Measurements from ENCODE around the gene KPNA1. TPM values are rescaled to one million over a fixed set of nuclear protein-coding genes. Genes with fewer than 3 reads are reported as not detected.
A peak's percentile ranks its signal among the peaks of the same experiment; 100 is the strongest.

KPNA1 gene
- total RNA-seq, 1 donor from 2014 or later = 72.9 TPM

- no peak for DNase-seq
- peak overlapping the region; percentile 87 for H3K27ac Mint-ChIP-seq
- H3K36me3 Mint-ChIP-seq (ENCODE audit: low read depth) = peaks cover 71% of the 10 kb centered on the region
- peaks cover 46% of the 10 kb centered on the region for H3K4me1 Mint-ChIP-seq
- H3K27me3 Mint-ChIP-seq = no peaks in the 10 kb centered on the region
- POLR2A ChIA-PET = interaction anchor here (0.6 to 1.0 kb wide), 2 partner anchors 26 to 750 kb away, joined by 3 read pairs; partner anchors contain the start of gene FAM162A
- no peak for ATAC-seq (ENCODE audit: low read depth)
- CTCF ChIA-PET = interaction anchor here (2.9 kb wide), 1 partner anchor 26 kb away, joined by 8 read pairs; the partner anchor contains the start of gene FAM162A
- H3K4me3 Mint-ChIP-seq = no peak overlapping the region
- intact Hi-C loops (cut with micrococcal nuclease) = loop anchor here (10.0 kb wide), 2 partner anchors 665 to 1175 kb away; partner anchors contain the start of genes GOLGB1 and HACD2
- no peaks in the 10 kb centered on the region for H3K9me3 Mint-ChIP-seq
- no peak for TF ChIP-seq CTCF (IDR thresholded peaks at IDR 0.05)
Observed at GRCh38 chr3:122410111-122410510, 104.6 kb downstream of the KPNA1 start.

- ATAC-seq (ENCODE audit: low read depth) = peak; percentile 58
- ChIA-PET POLR2A (interaction anchor here (0.6 to 1.2 kb wide), 3 partner anchors 11 to 750 kb away, joined by 3 to 4 read pairs (median 3); partner anchors contain the start of gene FAM162A), CTCF (interaction anchor here (2.2 to 2.9 kb wide), 2 partner anchors 17 to 25 kb away, joined by 8 to 11 read pairs; partner anchors contain the start of gene FAM162A)
- intact Hi-C loops (cut with micrococcal nuclease) = no loop called here
- no peaks in the 10 kb centered on the region for H3K9me3 Mint-ChIP-seq
- DNase-seq = no peak
- no peak for TF ChIP-seq CTCF (IDR thresholded peaks at IDR 0.05)
- H3K4me3 Mint-ChIP-seq = peak overlapping the region; percentile 68
- H3K4me1 Mint-ChIP-seq = peaks cover 39% of the 10 kb centered on the region
- peak overlapping the region; percentile 87 for H3K27ac Mint-ChIP-seq
- peaks cover 74% of the 10 kb centered on the region for H3K36me3 Mint-ChIP-seq (ENCODE audit: low read depth)
- H3K27me3 Mint-ChIP-seq = no peaks in the 10 kb centered on the region
Observed at GRCh38 chr3:122409446-122409845, 105.3 kb downstream of the KPNA1 start.

DNA sequence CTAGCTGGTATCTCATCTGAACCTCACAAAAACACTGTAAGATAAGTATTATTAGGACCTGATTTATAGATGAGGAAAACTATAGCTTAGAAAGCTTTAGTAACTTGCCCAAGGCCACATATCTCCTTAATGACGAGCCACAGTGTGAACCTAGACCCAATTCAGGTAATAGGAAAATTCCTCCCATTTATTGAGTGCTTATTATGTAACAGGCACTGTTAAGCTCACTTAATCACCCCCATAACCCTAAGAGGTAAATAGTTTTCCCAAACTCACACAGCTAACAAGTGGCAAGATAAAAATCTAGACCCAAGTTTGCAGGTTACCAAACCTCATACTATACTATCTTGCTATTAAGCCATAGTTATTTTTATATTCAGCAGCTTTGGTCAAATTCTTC is 106.8 kb downstream of the KPNA1 start:
- Mint-ChIP-seq H3K27ac (no peak overlapping the region), H3K27me3 (no peaks in the 10 kb centered on the region), H3K4me1 (peaks cover 29% of the 10 kb centered on the region), H3K36me3 (ENCODE audit: low read depth) (peaks cover 80% of the 10 kb centered on the region), H3K4me3 (no peak overlapping the region), H3K9me3 (no peaks in the 10 kb centered on the region)
- POLR2A ChIA-PET = interaction anchor here (1.5 kb wide), 1 partner anchor 8 kb away, joined by 8 read pairs; the partner anchor contains the start of gene WDR5B
- DNase-seq (no peak), ATAC-seq (ENCODE audit: low read depth) (no peak)
- TF ChIP-seq CTCF (IDR thresholded peaks at IDR 0.05) = no peak
- intact Hi-C loops (cut with micrococcal nuclease) = no loop called here
- CTCF ChIA-PET = interaction anchor here (2.2 to 2.9 kb wide), 2 partner anchors 16 to 24 kb away, joined by 8 to 11 read pairs; partner anchors contain the start of gene FAM162A

DNA sequence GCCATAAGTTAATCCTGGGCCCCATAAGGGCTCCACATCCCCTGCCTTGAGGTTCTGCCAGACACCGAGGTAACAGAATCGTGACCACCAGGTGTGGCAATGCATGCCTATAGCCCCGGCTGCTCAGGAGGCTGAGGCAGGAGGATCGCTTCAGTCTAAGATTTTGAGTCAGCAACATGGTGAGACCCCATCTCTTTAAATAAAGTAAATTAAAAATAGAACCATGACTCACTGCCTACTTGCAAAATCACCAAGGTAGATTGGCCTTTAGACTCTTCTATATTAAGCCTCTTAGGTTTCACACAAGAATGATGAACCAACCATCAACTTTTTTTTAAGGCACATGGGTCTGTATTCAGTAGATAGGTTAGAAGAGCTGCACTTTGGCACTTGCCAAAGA is 108.5 kb downstream of the KPNA1 start:
- ATAC-seq (ENCODE audit: low read depth) (no peak), DNase-seq (no peak)
- CTCF ChIA-PET = no interaction called here
- H3K36me3 Mint-ChIP-seq (ENCODE audit: low read depth) = peaks cover 73% of the 10 kb centered on the region
- POLR2A ChIA-PET = no interaction called here
- intact Hi-C loops (cut with micrococcal nuclease) = no loop called here
- H3K27ac Mint-ChIP-seq = no peak overlapping the region
- peaks cover 26% of the 10 kb centered on the region for H3K4me1 Mint-ChIP-seq
- TF ChIP-seq CTCF (IDR thresholded peaks at IDR 0.05) = no peak
- H3K9me3 Mint-ChIP-seq = no peaks in the 10 kb centered on the region
- H3K27me3 Mint-ChIP-seq = no peaks in the 10 kb centered on the region
- H3K4me3 Mint-ChIP-seq = no peak overlapping the region

GRCh38 chr3:122405015-122405414 is 109.7 kb downstream of the KPNA1 start:
- no peak for DNase-seq
- Mint-ChIP-seq H3K36me3 (ENCODE audit: low read depth) (peaks cover 66% of the 10 kb centered on the region), H3K27ac (no peak overlapping the region), H3K9me3 (no peaks in the 10 kb centered on the region), H3K4me1 (peaks cover 20% of the 10 kb centered on the region), H3K4me3 (no peak overlapping the region), H3K27me3 (no peaks in the 10 kb centered on the region)
- no peak for TF ChIP-seq CTCF (IDR thresholded peaks at IDR 0.05)
- CTCF ChIA-PET = interaction anchor here (1.0 to 1.4 kb wide), 2 partner anchors 11 to 12 kb away, joined by 3 to 4 read pairs; no protein-coding TSS in a partner anchor
- no peak for ATAC-seq (ENCODE audit: low read depth)
- POLR2A ChIA-PET = interaction anchor here (1.0 to 1.1 kb wide), 2 partner anchors 11 to 16 kb away, joined by 3 to 4 read pairs; partner anchors contain the start of gene WDR5B
- intact Hi-C loops (cut with micrococcal nuclease) = no loop called here

Measured in activated B cell treated with CpG ODN at 0.5 μM for 24 hours (primary cell).